Endothelial cell of umbilical vein (primary cell): Measurements from ENCODE around the gene KRTAP10-12. TPM values are rescaled to one million over a fixed set of nuclear protein-coding genes. Genes with fewer than 3 reads are reported as not detected.

ENCODE experiments used
- BruUV-seq: library from RNA; stranded (reverse); fragments of 400-500 nt; replicated peaks from 2 replicates; lab custom pipeline; 2021; lab: Mats Ljungman, UMichigan
- CTCF ChIA-PET: fragments of 300-600, 350-600 bp; sonication (Branson Sonifier 250); formaldehyde crosslinking; loops from one replicate; lab custom pipeline; 2021; ENCODE audit warnings: antibody characterized with exemption, inconsistent platforms; lab: Charles Lee
- POLR2A ChIA-PET: fragments of 300-600, 350-600 bp; sonication (Branson Sonifier 250); formaldehyde crosslinking; loops from one replicate; lab custom pipeline; 2021; ENCODE audit warnings: antibody characterized with exemption, inconsistent platforms; lab: Charles Lee
- DNase-seq: peaks from one replicate; pipeline ENCODE4 v3.0.0-alpha.2; 2011; ENCODE audit warnings: low read depth, low spot score
- FAIRE-seq: peaks from 2 replicates; lab custom pipeline; 2011; peaks lifted over from hg19 to GRCh38; lab: Jason Lieb, UNC
- H2AFZ ChIP-seq: 2 replicates; pipeline ENCODE4 v1.6.0; 2012; ENCODE audit warnings: low read depth, low read length, control low read depth, inconsistent platforms
- H3K27ac ChIP-seq: 2 replicates; pipeline ENCODE4 v1.5.1; 2011; ENCODE audit warnings: low read depth, mild to moderate bottlenecking, control low read depth, low read length, moderate library complexity; ENCODE audit not compliant: insufficient read depth
- H3K27me3 ChIP-seq, 2 experiments: 2 replicates each; pipeline versions ENCODE4 v1.6.0 to v1.6.1; 2011; ENCODE audit warnings: low read length in 2 of 2, mixed read lengths in 1 of 2; ENCODE audit not compliant: control insufficient read depth in 2 of 2, insufficient read depth in 2 of 2
- H3K36me3 ChIP-seq, 2 experiments: 2 replicates in 1 of 2; 3 replicates in 1 of 2; pipeline ENCODE4 v1.5.1; 2011; ENCODE audit warnings: low read length in 2 of 2, mild to moderate bottlenecking in 1 of 2, moderate library complexity in 1 of 2; ENCODE audit not compliant: control insufficient read depth in 2 of 2, insufficient read depth in 2 of 2; ENCODE audit errors: extremely low read depth in 1 of 2
- H3K4me1 ChIP-seq: 3 replicates; pipeline ENCODE4 v1.5.1; 2011; ENCODE audit warnings: mild to moderate bottlenecking, low read length; ENCODE audit not compliant: control insufficient read depth, insufficient read depth; ENCODE audit errors: extremely low read depth
- H3K4me2 ChIP-seq: 2 replicates; pipeline ENCODE4 v1.6.1; 2011; ENCODE audit warnings: low read length, control low read depth, mixed read lengths; ENCODE audit not compliant: insufficient read depth
- H3K4me3 ChIP-seq, 3 experiments: fragments of 200-600 bp in 1 of 3; sonication (generic), shearing (Covaris generic) in 1 of 3; replicated peaks in 1 of 3; 2 replicates each; pipeline ENCODE4 v1.5.1; 2011 to 2016; ENCODE audit warnings: control low read depth in 3 of 3, low read length in 3 of 3, mild to moderate bottlenecking in 2 of 3, inconsistent platforms in 1 of 3, low read depth in 1 of 3, moderate library complexity in 1 of 3; ENCODE audit not compliant: insufficient read depth in 1 of 3
- H3K79me2 ChIP-seq: 2 replicates; pipeline ENCODE4 v1.6.0; 2012; ENCODE audit warnings: low read length, inconsistent platforms; ENCODE audit not compliant: control insufficient read depth, insufficient read depth
- H3K9ac ChIP-seq: replicated peaks from 2 replicates; pipeline ENCODE3; 2011; ENCODE audit warnings: low read length, control low read depth; ENCODE audit not compliant: insufficient read depth; ENCODE audit errors: extremely low read depth
- H3K9me1 ChIP-seq: replicated peaks from 3 replicates; pipeline ENCODE4 v1.6.0; 2011; ENCODE audit warnings: mild to moderate bottlenecking, low read length; ENCODE audit not compliant: control insufficient read depth, insufficient read depth; ENCODE audit errors: extremely low read depth
- H3K9me3 ChIP-seq: replicated peaks from 2 replicates; pipeline ENCODE4 v1.5.1; 2012; ENCODE audit warnings: low read length, inconsistent platforms; ENCODE audit not compliant: control insufficient read depth, insufficient read depth
- H4K20me1 ChIP-seq: replicated peaks from 2 replicates; pipeline ENCODE3; 2011; ENCODE audit warnings: mild to moderate bottlenecking, low read length; ENCODE audit not compliant: control insufficient read depth, insufficient read depth; ENCODE audit errors: extremely low read depth
- EZH2 ChIP-seq: IDR thresholded peaks from 2 replicates; pipeline ENCODE4 v1.6.1; 2012; ENCODE audit warnings: borderline replicate concordance, low read depth, mild to moderate bottlenecking, moderate library complexity, low read length, inconsistent platforms; ENCODE audit not compliant: severe bottlenecking
- FOS ChIP-seq: IDR thresholded peaks from 2 replicates; pipeline ENCODE4 v1.6.1; 2011; ENCODE audit warnings: mild to moderate bottlenecking, low read length, moderate library complexity, borderline replicate concordance; ENCODE audit not compliant: insufficient read depth
- GATA2 ChIP-seq: IDR thresholded peaks from 2 replicates; pipeline ENCODE4 v1.7.0; 2011; ENCODE audit warnings: low read depth, mild to moderate bottlenecking, moderate library complexity, mixed read lengths, low read length; ENCODE audit not compliant: insufficient read length, insufficient read depth
- JUN ChIP-seq: IDR thresholded peaks from 2 replicates; pipeline ENCODE4 v1.6.1; 2011; ENCODE audit warnings: borderline replicate concordance, low read depth; ENCODE audit not compliant: insufficient read length, insufficient read depth
- MYC ChIP-seq: IDR thresholded peaks from one replicate; pipeline ENCODE4 v1.6.1; 2011; ENCODE audit warnings: mild to moderate bottlenecking, low read depth, low read length
- POLR2A ChIP-seq: IDR thresholded peaks from 2 replicates; pipeline ENCODE4 v1.6.1; 2012; ENCODE audit warnings: low read depth, mild to moderate bottlenecking, control low read depth, low read length
- POLR2AphosphoS5 ChIP-seq: IDR thresholded peaks from 2 replicates; pipeline ENCODE4 v1.6.1; 2012; ENCODE audit warnings: low read depth, mild to moderate bottlenecking, control low read depth, low read length, moderate library complexity; ENCODE audit not compliant: insufficient read depth
- dilution Hi-C: fragments of 300-500 bp; cut with MboI; formaldehyde crosslinking; loops from one replicate; pipeline ENCODE4 v1.15.0; 2019; ENCODE audit warnings: low sequenced_read_pairs; ENCODE audit not compliant: extremely low pct_ligation_motif_present
- intact Hi-C: fragments of 100-400 bp; cut with micrococcal nuclease; formaldehyde crosslinking; loops from one replicate; pipeline ENCODE4 v1.10.0; 2022
- polyA plus RNA-seq, 4 experiments: library from polyadenylated mRNA; depleted of rRNA in 3 of 4; stranded (reverse) in 3 of 4; unstranded in 1 of 4; fragments of >200 nt; gene quantifications; 2 replicates each; pipeline versions ENCODE4 v1.2.1 to v1.2.3, GENCODE V29; 2011 to 2012; ENCODE audit warnings: missing spikeins in 1 of 4
- total RNA-seq: library from RNA; stranded (reverse); gene quantifications from 2 replicates; pipeline ENCODE4 v1.2.3, GENCODE V29; 2021
- TF ChIP-seq, protein P1 (sequence below), 2 donors: IDR thresholded peaks; 1 replicate in 1 of 2; 2 replicates in 1 of 2; pipeline ENCODE4 v1.5.1; 2011; ENCODE audit warnings: low read length in 2 of 2, mild to moderate bottlenecking in 2 of 2, moderate library complexity in 2 of 2, control low read depth in 1 of 2, inconsistent platforms in 1 of 2, low read depth in 1 of 2; ENCODE audit not compliant: insufficient read depth in 1 of 2; ENCODE audit errors: extremely low read depth in 1 of 2
- TF ChIP-seq, protein P2 (sequence below): IDR thresholded peaks from 2 replicates; pipeline ENCODE4 v1.6.1; 2011; ENCODE audit not compliant: insufficient read depth, insufficient read length

Gene KRTAP10-12
- total and polyA plus RNA-seq, 2 donors (not counting 3 experiments of a cell fraction or from before 2014, with no cell fraction given): not detected

DNA sequence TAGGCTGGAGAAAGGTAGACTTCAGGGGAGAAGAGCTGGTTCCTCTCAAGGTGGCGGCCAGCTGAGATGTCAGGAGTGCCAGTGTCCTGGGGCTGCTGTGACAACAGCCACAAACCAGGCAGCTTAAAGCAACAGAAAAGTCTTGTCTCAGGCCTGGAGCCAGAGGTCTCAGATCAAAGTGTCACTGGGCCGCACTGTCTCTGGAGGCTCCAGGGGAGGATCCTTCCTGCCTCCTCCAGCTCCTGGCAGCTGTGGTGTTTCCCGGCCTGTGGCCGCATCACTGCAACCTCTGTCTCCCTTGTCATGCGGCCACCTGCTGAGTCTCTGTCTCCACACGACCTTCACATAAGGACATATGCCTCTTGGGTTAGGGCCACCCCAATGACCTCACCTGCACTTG lies 38.8 kb downstream of the KRTAP10-12 start:
- TF ChIP-seq POLR2AphosphoS5: no peak
- TF ChIP-seq FOS: no peak
- no peak for TF ChIP-seq EZH2
- no peak for TF ChIP-seq GATA2
- no peak for TF ChIP-seq MYC
- TF ChIP-seq, protein P1, sequence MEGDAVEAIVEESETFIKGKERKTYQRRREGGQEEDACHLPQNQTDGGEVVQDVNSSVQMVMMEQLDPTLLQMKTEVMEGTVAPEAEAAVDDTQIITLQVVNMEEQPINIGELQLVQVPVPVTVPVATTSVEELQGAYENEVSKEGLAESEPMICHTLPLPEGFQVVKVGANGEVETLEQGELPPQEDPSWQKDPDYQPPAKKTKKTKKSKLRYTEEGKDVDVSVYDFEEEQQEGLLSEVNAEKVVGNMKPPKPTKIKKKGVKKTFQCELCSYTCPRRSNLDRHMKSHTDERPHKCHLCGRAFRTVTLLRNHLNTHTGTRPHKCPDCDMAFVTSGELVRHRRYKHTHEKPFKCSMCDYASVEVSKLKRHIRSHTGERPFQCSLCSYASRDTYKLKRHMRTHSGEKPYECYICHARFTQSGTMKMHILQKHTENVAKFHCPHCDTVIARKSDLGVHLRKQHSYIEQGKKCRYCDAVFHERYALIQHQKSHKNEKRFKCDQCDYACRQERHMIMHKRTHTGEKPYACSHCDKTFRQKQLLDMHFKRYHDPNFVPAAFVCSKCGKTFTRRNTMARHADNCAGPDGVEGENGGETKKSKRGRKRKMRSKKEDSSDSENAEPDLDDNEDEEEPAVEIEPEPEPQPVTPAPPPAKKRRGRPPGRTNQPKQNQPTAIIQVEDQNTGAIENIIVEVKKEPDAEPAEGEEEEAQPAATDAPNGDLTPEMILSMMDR (IDR thresholded peaks at IDR 0.05; ENCODE audit: extremely low read depth in 1 of 2, insufficient read depth in 1 of 2, low read depth in 1 of 2, low read length in 2 of 2): no peak
- TF ChIP-seq POLR2A: no peak
- TF ChIP-seq JUN: no peak
- TF ChIP-seq, protein P2, sequence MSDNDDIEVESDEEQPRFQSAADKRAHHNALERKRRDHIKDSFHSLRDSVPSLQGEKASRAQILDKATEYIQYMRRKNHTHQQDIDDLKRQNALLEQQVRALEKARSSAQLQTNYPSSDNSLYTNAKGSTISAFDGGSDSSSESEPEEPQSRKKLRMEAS: no peak
- H3K4me2 ChIP-seq: no peak overlapping the region
- ChIA-PET CTCF (interaction anchor here (0.9 kb wide), 1 partner anchor 225 kb away, joined by 4 read pairs; no protein-coding TSS in a partner anchor), POLR2A (no interaction called here)
- FAIRE-seq (no peak), DNase-seq (no peak)
- no TSS peak for BruUV-seq
- no peak overlapping the region for H2AFZ ChIP-seq
- H3K27ac ChIP-seq: no peak overlapping the region
- H3K27me3 ChIP-seq: peaks cover 5 to 10% of the 10 kb centered on the region in 2 experiments
- no peaks in the 10 kb centered on the region for H3K9me1 ChIP-seq
- intact Hi-C loops: no loop called here
- no peaks in the 10 kb centered on the region for H3K4me1 ChIP-seq
- no peaks in the 10 kb centered on the region for H4K20me1 ChIP-seq
- no peak overlapping the region for H3K9ac ChIP-seq
- no peaks in the 10 kb centered on the region for H3K9me3 ChIP-seq
- no peaks in the 10 kb centered on the region for H3K36me3 ChIP-seq
- dilution Hi-C loops: no loop called here
- no peak overlapping the region for H3K4me3 ChIP-seq
- H3K79me2 ChIP-seq: no peaks in the 10 kb centered on the region
